Uterus (tissue), 2 donors: ENCODE measurements around the gene RSPH1.

ENCODE experiments used
- CTCF ChIP-seq, 4 experiments: fragments of 200-600 bp in 2 of 4; fragments of 450-650 bp in 2 of 4; sonication (generic) in 2 of 4; IDR thresholded peaks; one replicate each; pipeline ENCODE4 v1.5.1; 2016 to 2019; ENCODE audit warnings: antibody characterized with exemption in 4 of 4, mild to moderate bottlenecking in 2 of 4, moderate library complexity in 1 of 4
- POLR2A ChIP-seq, 2 donors: fragments of 450-650 bp; IDR thresholded peaks; one replicate each; pipeline ENCODE4 v1.6.1; 2016; ENCODE audit warnings: antibody characterized with exemption in 2 of 2, mild to moderate bottlenecking in 1 of 2, moderate library complexity in 1 of 2

GRCh38 chr21:42542196-42542595, 46.2 kb upstream of the RSPH1 start:
- no peak for TF ChIP-seq CTCF (IDR thresholded peaks at IDR 0.05)
- no peak for TF ChIP-seq POLR2A (IDR thresholded peaks at IDR 0.05)
